Measurements from ENCODE around the gene PSENEN.

PSENEN gene

GRCh38 chr19:35733180-35734125 lies 12.0 kb upstream of the PSENEN start:
- Histone ChIP-seq H3K4me3 (ENCODE audit: low read depth in 1 of 5, low read length in 5 of 5) (no peak overlapping the region), H3K27ac (ENCODE audit: low read depth, low read length) (no peak overlapping the region), H3K9me3 (ENCODE audit: control insufficient read depth in 5 of 5, low read length in 5 of 5) (no peaks in the 10 kb centered on the region), H3K9ac (ENCODE audit: low read length in 5 of 5) (no peak overlapping the region), H3K4me1 (ENCODE audit: control insufficient read depth in 5 of 5, insufficient read depth in 5 of 5, low read length in 5 of 5) (peaks cover 0 to under 1% (median 0%) of the 10 kb centered on the region in 5 donors), H3K36me3 (ENCODE audit: control insufficient read depth in 5 of 5, insufficient read depth in 5 of 5, low read length in 5 of 5) (peaks cover 0 to 96% (median 91%) of the 10 kb centered on the region in 5 donors), H3K27me3 (ENCODE audit: control insufficient read depth in 5 of 5, insufficient read depth in 4 of 5, low read length in 5 of 5) (no peaks in the 10 kb centered on the region)

GRCh38 chr19:35734273-35734672 lies 11.2 kb upstream of the PSENEN start:
- Histone ChIP-seq H3K4me1 (ENCODE audit: control insufficient read depth in 5 of 5, insufficient read depth in 5 of 5, low read length in 5 of 5) (peaks cover 0 to 9% (median 4%) of the 10 kb centered on the region in 5 donors), H3K9me3 (ENCODE audit: control insufficient read depth in 5 of 5, low read length in 5 of 5) (no peaks in the 10 kb centered on the region), H3K36me3 (ENCODE audit: control insufficient read depth in 5 of 5, insufficient read depth in 5 of 5, low read length in 5 of 5) (peaks cover 0 to 96% (median 90%) of the 10 kb centered on the region in 5 donors), H3K27me3 (ENCODE audit: control insufficient read depth in 5 of 5, insufficient read depth in 4 of 5, low read length in 5 of 5) (no peaks in the 10 kb centered on the region), H3K27ac (ENCODE audit: low read depth, low read length) (no peak overlapping the region), H3K4me3 (ENCODE audit: low read depth in 1 of 5, low read length in 5 of 5) (no peak overlapping the region), H3K9ac (ENCODE audit: low read length in 5 of 5) (no peak overlapping the region)

GRCh38 chr19:35734889-35735288 lies 10.6 kb upstream of the PSENEN start:
- Histone ChIP-seq H3K9ac (ENCODE audit: low read length in 5 of 5) (no peak overlapping the region), H3K9me3 (ENCODE audit: control insufficient read depth in 5 of 5, low read length in 5 of 5) (no peaks in the 10 kb centered on the region), H3K4me1 (ENCODE audit: control insufficient read depth in 5 of 5, insufficient read depth in 5 of 5, low read length in 5 of 5) (peaks cover 2 to 15% (median 9%) of the 10 kb centered on the region in 5 donors), H3K36me3 (ENCODE audit: control insufficient read depth in 5 of 5, insufficient read depth in 5 of 5, low read length in 5 of 5) (peaks cover 0 to 91% (median 83%) of the 10 kb centered on the region in 5 donors), H3K27ac (ENCODE audit: low read depth, low read length) (no peak overlapping the region), H3K27me3 (ENCODE audit: control insufficient read depth in 5 of 5, insufficient read depth in 4 of 5, low read length in 5 of 5) (no peaks in the 10 kb centered on the region), H3K4me3 (ENCODE audit: low read depth in 1 of 5, low read length in 5 of 5) (no peak overlapping the region)

- Histone ChIP-seq H3K9me3 (ENCODE audit: control insufficient read depth in 5 of 5, low read length in 5 of 5) (no peaks in the 10 kb centered on the region), H3K4me3 (ENCODE audit: low read depth in 1 of 5, low read length in 5 of 5) (no peak overlapping the region), H3K9ac (ENCODE audit: low read length in 5 of 5) (peak overlapping the region in 1 of 5 donors; percentile 39), H3K36me3 (ENCODE audit: control insufficient read depth in 5 of 5, insufficient read depth in 5 of 5, low read length in 5 of 5) (peaks cover 0 to 68% (median 60%) of the 10 kb centered on the region in 5 donors), H3K4me1 (ENCODE audit: control insufficient read depth in 5 of 5, insufficient read depth in 5 of 5, low read length in 5 of 5) (peaks cover 6 to 26% (median 19%) of the 10 kb centered on the region in 5 donors), H3K27ac (ENCODE audit: low read depth, low read length) (no peak overlapping the region), H3K27me3 (ENCODE audit: control insufficient read depth in 5 of 5, insufficient read depth in 4 of 5, low read length in 5 of 5) (no peaks in the 10 kb centered on the region)
Observed at GRCh38 chr19:35736913-35737886, 8.3 kb upstream of the PSENEN start.

- H3K9me3 ChIP-seq (ENCODE audit: control insufficient read depth in 5 of 5, low read length in 5 of 5) = no peaks in the 10 kb centered on the region
- peaks cover 0 to 67% (median 57%) of the 10 kb centered on the region in 5 donors for H3K36me3 ChIP-seq (ENCODE audit: control insufficient read depth in 5 of 5, insufficient read depth in 5 of 5, low read length in 5 of 5)
- H3K4me1 ChIP-seq (ENCODE audit: control insufficient read depth in 5 of 5, insufficient read depth in 5 of 5, low read length in 5 of 5) = peaks cover 6 to 30% (median 19%) of the 10 kb centered on the region in 5 donors
- no peak overlapping the region for H3K9ac ChIP-seq (ENCODE audit: low read length in 5 of 5)
- H3K27me3 ChIP-seq (ENCODE audit: control insufficient read depth in 5 of 5, insufficient read depth in 4 of 5, low read length in 5 of 5) = no peaks in the 10 kb centered on the region
- no peak overlapping the region for H3K4me3 ChIP-seq (ENCODE audit: low read depth in 1 of 5, low read length in 5 of 5)
- no peak overlapping the region for H3K27ac ChIP-seq (ENCODE audit: low read depth, low read length)
Observed at GRCh38 chr19:35738021-35738886, 7.2 kb upstream of the PSENEN start.

GRCh38 chr19:35738887-35739229 lies 6.6 kb upstream of the PSENEN start:
- Histone ChIP-seq H3K27me3 (ENCODE audit: control insufficient read depth in 5 of 5, insufficient read depth in 4 of 5, low read length in 5 of 5) (no peaks in the 10 kb centered on the region), H3K9ac (ENCODE audit: low read length in 5 of 5) (peak overlapping the region in 2 of 5 donors; percentile 8 to 77), H3K9me3 (ENCODE audit: control insufficient read depth in 5 of 5, low read length in 5 of 5) (no peaks in the 10 kb centered on the region), H3K4me1 (ENCODE audit: control insufficient read depth in 5 of 5, insufficient read depth in 5 of 5, low read length in 5 of 5) (peaks cover 6 to 32% (median 20%) of the 10 kb centered on the region in 5 donors), H3K36me3 (ENCODE audit: control insufficient read depth in 5 of 5, insufficient read depth in 5 of 5, low read length in 5 of 5) (peaks cover 0 to 64% (median 52%) of the 10 kb centered on the region in 5 donors), H3K4me3 (ENCODE audit: low read depth in 1 of 5, low read length in 5 of 5) (no peak overlapping the region), H3K27ac (ENCODE audit: low read depth, low read length) (no peak overlapping the region)

- peak overlapping the region; percentile 80 for H3K27ac ChIP-seq (ENCODE audit: low read depth, low read length)
Observed at GRCh38 chr19:35739275-35740107, 6.0 kb upstream of the PSENEN start.

GRCh38 chr19:35740108-35740422 lies 5.4 kb upstream of the PSENEN start:
- peak overlapping the region; percentile 80 for H3K27ac ChIP-seq (ENCODE audit: low read depth, low read length)
- H3K4me1 ChIP-seq (ENCODE audit: control insufficient read depth in 5 of 5, insufficient read depth in 5 of 5, low read length in 5 of 5) = peaks cover 10 to 42% (median 29%) of the 10 kb centered on the region in 5 donors
- peak overlapping the region in 4 of 5 donors; percentile 55 to 83 (median 68) for H3K4me3 ChIP-seq (ENCODE audit: low read depth in 1 of 5, low read length in 5 of 5)
- H3K9ac ChIP-seq (ENCODE audit: low read length in 5 of 5) = peak overlapping the region; percentile 8 to 77 (median 71)
- H3K27me3 ChIP-seq (ENCODE audit: control insufficient read depth in 5 of 5, insufficient read depth in 4 of 5, low read length in 5 of 5) = no peaks in the 10 kb centered on the region
- peaks cover 0 to 55% (median 40%) of the 10 kb centered on the region in 5 donors for H3K36me3 ChIP-seq (ENCODE audit: control insufficient read depth in 5 of 5, insufficient read depth in 5 of 5, low read length in 5 of 5)
- H3K9me3 ChIP-seq (ENCODE audit: control insufficient read depth in 5 of 5, low read length in 5 of 5) = no peaks in the 10 kb centered on the region

More at GRCh38 chr19:35739275-35740107, 6.0 kb upstream of the PSENEN start:
- Histone ChIP-seq H3K9me3 (ENCODE audit: control insufficient read depth in 5 of 5, low read length in 5 of 5) (no peaks in the 10 kb centered on the region), H3K36me3 (ENCODE audit: control insufficient read depth in 5 of 5, insufficient read depth in 5 of 5, low read length in 5 of 5) (peaks cover 0 to 61% (median 45%) of the 10 kb centered on the region in 5 donors), H3K9ac (ENCODE audit: low read length in 5 of 5) (peak overlapping the region; percentile 8 to 77 (median 71)), H3K4me3 (ENCODE audit: low read depth in 1 of 5, low read length in 5 of 5) (peak overlapping the region in 4 of 5 donors; percentile 55 to 83 (median 68)), H3K27me3 (ENCODE audit: control insufficient read depth in 5 of 5, insufficient read depth in 4 of 5, low read length in 5 of 5) (no peaks in the 10 kb centered on the region), H3K4me1 (ENCODE audit: control insufficient read depth in 5 of 5, insufficient read depth in 5 of 5, low read length in 5 of 5) (peaks cover 6 to 38% (median 27%) of the 10 kb centered on the region in 5 donors)
